ENCODE data around the gene AK1. TPM values are rescaled to one million over a fixed set of nuclear protein-coding genes. Genes with fewer than 3 reads are reported as not detected.

Gene AK1
- total RNA-seq, 2 experiments from 2014 or later = 80.9 to 81.9 TPM

- H3K27me3 Mint-ChIP-seq = no peaks in the 10 kb centered on the region
- no peak for DNase-seq
- no peak overlapping the region for H3K27ac Mint-ChIP-seq
- peaks cover 2% of the 10 kb centered on the region for H3K4me1 Mint-ChIP-seq
- H3K9me3 Mint-ChIP-seq = no peaks in the 10 kb centered on the region
- H3K36me3 Mint-ChIP-seq (ENCODE audit: low read depth) = peaks cover 7% of the 10 kb centered on the region
- H3K4me3 Mint-ChIP-seq = no peak overlapping the region
- CTCF ChIA-PET = interaction anchor here (0.6 kb wide), 1 partner anchor 615 kb away, joined by 3 read pairs; no protein-coding TSS in a partner anchor
- POLR2A ChIA-PET = interaction anchor here (0.8 kb wide), 1 partner anchor 8 kb away, joined by 4 read pairs; no protein-coding TSS in a partner anchor
Observed at GRCh38 chr9:127878001-127878651, 651 bp upstream of the AK1 start.

- Mint-ChIP-seq H3K36me3 (ENCODE audit: low read depth) (peaks cover 7% of the 10 kb centered on the region), H3K27me3 (no peaks in the 10 kb centered on the region), H3K4me3 (no peak overlapping the region), H3K27ac (no peak overlapping the region), H3K9me3 (no peaks in the 10 kb centered on the region), H3K4me1 (peaks cover 2% of the 10 kb centered on the region)
- no peak for DNase-seq
- POLR2A ChIA-PET = no interaction called here
- CTCF ChIA-PET = interaction anchor here (0.5 kb wide), 1 partner anchor 12 kb away, joined by 3 read pairs; no protein-coding TSS in a partner anchor
Observed at GRCh38 chr9:127876764-127877562, 512 bp downstream of the AK1 start.

- no peak overlapping the region for H3K4me3 Mint-ChIP-seq
- ChIA-PET POLR2A (no interaction called here), CTCF (interaction anchor here (0.5 kb wide), 1 partner anchor 12 kb away, joined by 3 read pairs; no protein-coding TSS in a partner anchor)
- DNase-seq = no peak
- peaks cover 6% of the 10 kb centered on the region for H3K36me3 Mint-ChIP-seq (ENCODE audit: low read depth)
- no peaks in the 10 kb centered on the region for H3K9me3 Mint-ChIP-seq
- H3K4me1 Mint-ChIP-seq = peaks cover 2% of the 10 kb centered on the region
- no peak overlapping the region for H3K27ac Mint-ChIP-seq
- H3K27me3 Mint-ChIP-seq = no peaks in the 10 kb centered on the region
Observed at GRCh38 chr9:127876026-127876763, 1.3 kb downstream of the AK1 start.

GRCh38 chr9:127875306-127875966 is 2.0 kb downstream of the AK1 start:
- Mint-ChIP-seq H3K27ac (no peak overlapping the region), H3K9me3 (no peaks in the 10 kb centered on the region), H3K27me3 (no peaks in the 10 kb centered on the region), H3K4me1 (peaks cover 2% of the 10 kb centered on the region), H3K4me3 (no peak overlapping the region), H3K36me3 (ENCODE audit: low read depth) (peaks cover 4% of the 10 kb centered on the region)
- ChIA-PET POLR2A (no interaction called here), CTCF (no interaction called here)
- no peak for DNase-seq

- CTCF ChIA-PET = interaction anchor here (0.8 to 5.9 kb wide), 3 partner anchors 7 to 140 kb away, joined by 3 to 49 read pairs (median 5); partner anchors contain the start of gene TOR2A
- Mint-ChIP-seq H3K9me3 (no peaks in the 10 kb centered on the region), H3K27ac (no peak overlapping the region), H3K4me1 (peaks cover 2% of the 10 kb centered on the region), H3K27me3 (no peaks in the 10 kb centered on the region), H3K36me3 (ENCODE audit: low read depth) (peaks cover 4% of the 10 kb centered on the region), H3K4me3 (no peak overlapping the region)
- POLR2A ChIA-PET = interaction anchor here (1.1 kb wide), 1 partner anchor 11 kb away, joined by 3 read pairs; no protein-coding TSS in a partner anchor
- DNase-seq = no peak
Observed at GRCh38 chr9:127874301-127875221, 2.9 kb downstream of the AK1 start.

- POLR2A ChIA-PET = interaction anchor here (1.1 kb wide), 1 partner anchor 12 kb away, joined by 3 read pairs; no protein-coding TSS in a partner anchor
- CTCF ChIA-PET = interaction anchor here (0.8 to 5.9 kb wide), 4 partner anchors 8 to 139 kb away, joined by 3 to 49 read pairs (median 4); partner anchors contain the start of gene TOR2A
- Mint-ChIP-seq H3K9me3 (no peaks in the 10 kb centered on the region), H3K27ac (no peak overlapping the region), H3K36me3 (ENCODE audit: low read depth) (peaks cover 4% of the 10 kb centered on the region), H3K4me1 (peaks cover 2% of the 10 kb centered on the region), H3K4me3 (no peak overlapping the region), H3K27me3 (no peaks in the 10 kb centered on the region)
- no peak for DNase-seq
Observed at GRCh38 chr9:127873886-127874285, 3.6 kb downstream of the AK1 start.

GRCh38 chr9:127873223-127873691 is 4.2 kb downstream of the AK1 start:
- DNase-seq = no peak
- H3K36me3 Mint-ChIP-seq (ENCODE audit: low read depth) = peaks cover 6% of the 10 kb centered on the region
- no peaks in the 10 kb centered on the region for H3K27me3 Mint-ChIP-seq
- no peak overlapping the region for H3K4me3 Mint-ChIP-seq
- CTCF ChIA-PET = interaction anchor here (0.8 to 5.9 kb wide), 4 partner anchors 9 to 139 kb away, joined by 3 to 49 read pairs (median 4); partner anchors contain the start of gene TOR2A
- H3K9me3 Mint-ChIP-seq = no peaks in the 10 kb centered on the region
- POLR2A ChIA-PET = interaction anchor here (1.4 kb wide), 1 partner anchor 9 kb away, joined by 3 read pairs; no protein-coding TSS in a partner anchor
- no peak overlapping the region for H3K27ac Mint-ChIP-seq
- no peaks in the 10 kb centered on the region for H3K4me1 Mint-ChIP-seq

GRCh38 chr9:127872369-127873222 is 4.9 kb downstream of the AK1 start:
- no peak overlapping the region for H3K4me3 Mint-ChIP-seq
- H3K27ac Mint-ChIP-seq = no peak overlapping the region
- H3K27me3 Mint-ChIP-seq = no peaks in the 10 kb centered on the region
- peaks cover 7% of the 10 kb centered on the region for H3K36me3 Mint-ChIP-seq (ENCODE audit: low read depth)
- DNase-seq = no peak
- POLR2A ChIA-PET = interaction anchor here (0.6 to 1.4 kb wide), 4 partner anchors 10 to 283 kb away, joined by 3 read pairs; no protein-coding TSS in a partner anchor
- CTCF ChIA-PET = interaction anchor here (0.9 to 5.9 kb wide), 4 partner anchors 14 to 264 kb away, joined by 3 to 49 read pairs (median 4); partner anchors contain the start of gene TOR2A
- H3K4me1 Mint-ChIP-seq = no peaks in the 10 kb centered on the region
- no peaks in the 10 kb centered on the region for H3K9me3 Mint-ChIP-seq

GRCh38 chr9:127871531-127871930 is 5.9 kb downstream of the AK1 start:
- Mint-ChIP-seq H3K27ac (no peak overlapping the region), H3K9me3 (no peaks in the 10 kb centered on the region), H3K4me3 (no peak overlapping the region), H3K36me3 (ENCODE audit: low read depth) (peaks cover 7% of the 10 kb centered on the region), H3K4me1 (no peaks in the 10 kb centered on the region), H3K27me3 (no peaks in the 10 kb centered on the region)
- ChIA-PET POLR2A (interaction anchor here (1.4 kb wide), 1 partner anchor 11 kb away, joined by 3 read pairs; no protein-coding TSS in a partner anchor), CTCF (interaction anchor here (0.9 to 5.9 kb wide), 5 partner anchors 13 to 263 kb away, joined by 3 to 49 read pairs (median 7); partner anchors contain the start of gene TOR2A)
- DNase-seq = no peak

- DNase-seq = no peak
- Mint-ChIP-seq H3K9me3 (no peaks in the 10 kb centered on the region), H3K27ac (no peak overlapping the region), H3K36me3 (ENCODE audit: low read depth) (peaks cover 8% of the 10 kb centered on the region), H3K27me3 (no peaks in the 10 kb centered on the region), H3K4me3 (no peak overlapping the region), H3K4me1 (peaks cover 4% of the 10 kb centered on the region)
- POLR2A ChIA-PET = interaction anchor here (1.9 to 2.2 kb wide), 2 partner anchors 83 to 136 kb away, joined by 6 to 9 read pairs; partner anchors contain the start of gene TOR2A
- CTCF ChIA-PET = interaction anchor here (0.9 to 5.9 kb wide), 15 partner anchors 18 to 281 kb away, joined by 3 to 49 read pairs (median 9); partner anchors contain the start of gene TOR2A
Observed at GRCh38 chr9:127870887-127871286, 6.6 kb downstream of the AK1 start.
